HG03432 (cell line): ENCODE results near the gene ASCL1.

Experiments used
- ATAC-seq: cut with Tn5 transposase; IDR thresholded peaks from one replicate; pipeline ENCODE4 v1.9.1; 2021; ENCODE audit warnings: mild to moderate bottlenecking, moderate library complexity; ENCODE audit not compliant: unreplicated experiment

Gene ASCL1

GRCh38 chr12:102973583-102973982, 16.1 kb downstream of the ASCL1 start:
- no peak for ATAC-seq

- ATAC-seq = no peak
These were observed 19.3 kb downstream of the ASCL1 start for GRCh38 chr12:102976609-102977280.

- ATAC-seq = no peak
These were observed 20.7 kb downstream of the ASCL1 start for GRCh38 chr12:102977945-102978706.

GRCh38 chr12:102980350-102980749, 22.9 kb downstream of the ASCL1 start:
- ATAC-seq = no peak

- no peak for ATAC-seq
These were observed 32.9 kb downstream of the ASCL1 start for GRCh38 chr12:102990419-102990818.

GRCh38 chr12:102992297-102992696, 34.8 kb downstream of the ASCL1 start:
- ATAC-seq = no peak

- no peak for ATAC-seq
These were observed 35.2 kb downstream of the ASCL1 start for GRCh38 chr12:102992720-102993119.

- no peak for ATAC-seq
These were observed 36.1 kb downstream of the ASCL1 start for GRCh38 chr12:102993537-102993936.

GRCh38 chr12:102995372-102995771, 37.9 kb downstream of the ASCL1 start:
- no peak for ATAC-seq
